Tibial nerve (tissue), 4 donors: ENCODE measurements around the gene MC5R. TPM values are rescaled to one million over a fixed set of nuclear protein-coding genes. Genes with fewer than 3 reads are reported as not detected.
"Not testable (repeated sequence)": the region's sequence is repeated elsewhere in the genome, so short reads cannot be mapped to it uniquely, and the experiment has no call there.

Experiments used
- DNase-seq, 2 donors: peaks; one replicate each; pipeline ENCODE4 v3.0.0-alpha.2; 2019; ENCODE audit warnings: low spot score in 2 of 2
- H3K27ac ChIP-seq, 4 donors: fragments of 200-600 bp; sonication (generic) in 3 of 4; one replicate each; pipeline ENCODE4 v1.5.1; 2017 to 2019; ENCODE audit warnings: mild to moderate bottlenecking in 1 of 4
- H3K27me3 ChIP-seq, 2 donors: fragments of 200-600 bp; sonication (generic) in 1 of 2; one replicate each; pipeline versions ENCODE4 v1.5.1 to v1.6.0; 2017 to 2019
- H3K36me3 ChIP-seq, 3 donors: fragments of 200-600 bp; sonication (generic); one replicate each; pipeline ENCODE4 v1.5.1; 2018 to 2019
- H3K4me1 ChIP-seq, 4 donors: fragments of 200-600 bp; sonication (generic) in 3 of 4; one replicate each; pipeline ENCODE4 v1.5.1; 2017 to 2019
- H3K4me3 ChIP-seq, 4 donors: fragments of 200-600 bp; sonication (generic) in 3 of 4; one replicate each; pipeline ENCODE4 v1.5.1; 2017 to 2019; ENCODE audit warnings: mild to moderate bottlenecking in 1 of 4, moderate library complexity in 1 of 4
- H3K9me3 ChIP-seq, 4 donors: fragments of 200-600 bp; sonication (generic) in 3 of 4; one replicate each; pipeline ENCODE4 v1.5.1; 2017 to 2019
- EP300 ChIP-seq, 2 donors: sonication (generic); formaldehyde crosslinking; IDR thresholded peaks; one replicate each; pipeline ENCODE4 v1.6.1; 2017; ENCODE audit warnings: antibody characterized with exemption in 2 of 2, mild to moderate bottlenecking in 1 of 2
- POLR2A ChIP-seq, 2 donors: fragments of 450-650 bp; IDR thresholded peaks; one replicate each; pipeline ENCODE4 v1.6.1; 2017; ENCODE audit warnings: antibody characterized with exemption in 2 of 2, mild to moderate bottlenecking in 2 of 2, moderate library complexity in 2 of 2
- WGBS, 2 donors: methylation state at CpG; one replicate each; pipeline ENCODE4 v1.1.5; 2018; 5-methylcytosine and 5-hydroxymethylcytosine counted together
- total RNA-seq, 4 donors: library from RNA; depleted of rRNA; stranded (reverse); fragments of >200 nt; gene quantifications; one replicate each; pipeline ENCODE4 v1.1.0, GENCODE V29; 2016
- TF ChIP-seq, protein P1 (sequence below), 5 experiments: fragments of 200-600 bp in 3 of 5; fragments of 450-650 bp in 2 of 5; sonication (generic) in 3 of 5; IDR thresholded peaks; one replicate each; pipeline ENCODE4 v1.5.1; 2016 to 2019; ENCODE audit warnings: antibody characterized with exemption in 5 of 5, mild to moderate bottlenecking in 3 of 5, moderate library complexity in 2 of 5

MC5R gene
- total RNA-seq, 4 donors from 2014 or later = not detected

DNA sequence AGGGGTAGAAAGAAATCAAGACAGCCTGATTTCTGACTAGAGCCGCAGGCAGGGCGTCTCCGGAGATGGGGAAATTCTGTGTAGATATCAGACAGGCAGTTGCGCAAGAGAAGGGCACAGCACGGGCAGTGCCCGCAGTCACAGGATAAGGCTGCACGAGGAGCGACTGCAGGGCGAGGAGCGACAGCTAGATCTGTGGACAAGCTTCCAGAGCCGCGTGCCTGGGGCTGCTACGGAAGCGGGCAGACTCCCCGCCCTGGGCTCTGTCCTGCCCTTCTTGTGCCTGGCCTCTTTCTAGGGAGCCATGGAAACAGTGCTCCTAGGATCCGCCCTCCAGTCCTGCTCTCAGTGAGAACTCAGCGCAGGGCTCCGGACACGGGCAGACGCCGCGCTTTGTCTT lies 12.6 kb downstream of the MC5R start:
- no peaks in the 10 kb centered on the region for H3K9me3 ChIP-seq
- H3K27ac ChIP-seq = no peak overlapping the region
- no peaks in the 10 kb centered on the region for H3K36me3 ChIP-seq
- no peaks in the 10 kb centered on the region for H3K4me1 ChIP-seq
- TF ChIP-seq, protein P1, sequence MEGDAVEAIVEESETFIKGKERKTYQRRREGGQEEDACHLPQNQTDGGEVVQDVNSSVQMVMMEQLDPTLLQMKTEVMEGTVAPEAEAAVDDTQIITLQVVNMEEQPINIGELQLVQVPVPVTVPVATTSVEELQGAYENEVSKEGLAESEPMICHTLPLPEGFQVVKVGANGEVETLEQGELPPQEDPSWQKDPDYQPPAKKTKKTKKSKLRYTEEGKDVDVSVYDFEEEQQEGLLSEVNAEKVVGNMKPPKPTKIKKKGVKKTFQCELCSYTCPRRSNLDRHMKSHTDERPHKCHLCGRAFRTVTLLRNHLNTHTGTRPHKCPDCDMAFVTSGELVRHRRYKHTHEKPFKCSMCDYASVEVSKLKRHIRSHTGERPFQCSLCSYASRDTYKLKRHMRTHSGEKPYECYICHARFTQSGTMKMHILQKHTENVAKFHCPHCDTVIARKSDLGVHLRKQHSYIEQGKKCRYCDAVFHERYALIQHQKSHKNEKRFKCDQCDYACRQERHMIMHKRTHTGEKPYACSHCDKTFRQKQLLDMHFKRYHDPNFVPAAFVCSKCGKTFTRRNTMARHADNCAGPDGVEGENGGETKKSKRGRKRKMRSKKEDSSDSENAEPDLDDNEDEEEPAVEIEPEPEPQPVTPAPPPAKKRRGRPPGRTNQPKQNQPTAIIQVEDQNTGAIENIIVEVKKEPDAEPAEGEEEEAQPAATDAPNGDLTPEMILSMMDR (IDR thresholded peaks at IDR 0.05) = no peak
- TF ChIP-seq POLR2A (IDR thresholded peaks at IDR 0.05) (no peak), EP300 (IDR thresholded peaks at IDR 0.05) (no peak)
- 93 to 95% methylated on average over 22 of the region's 22 CpGs for WGBS, 2 donors
- DNase-seq = no peak
- H3K4me3 ChIP-seq = no peak overlapping the region
- no peaks in the 10 kb centered on the region for H3K27me3 ChIP-seq

DNA sequence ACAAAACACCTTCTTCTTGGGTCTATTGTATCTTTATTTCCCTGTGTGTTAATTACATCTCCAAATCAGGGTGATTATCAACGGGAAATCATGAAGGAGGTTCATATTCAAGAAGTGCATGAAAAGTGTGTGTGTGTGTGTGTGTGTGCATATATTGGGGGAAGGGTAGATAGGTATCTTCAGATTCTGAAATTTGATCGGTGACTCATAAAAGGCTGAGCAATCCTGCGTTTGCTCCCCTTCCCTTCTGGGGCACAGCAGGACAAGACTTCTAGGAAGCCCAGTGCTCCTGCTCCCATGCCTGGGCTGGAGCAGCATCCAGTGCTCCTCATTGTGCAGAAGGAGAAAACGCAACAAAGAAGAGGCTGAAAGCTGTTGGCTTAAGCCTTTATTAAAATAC lies 25.8 kb downstream of the MC5R start:
- no peak for DNase-seq
- Histone ChIP-seq H3K27me3 (no peaks in the 10 kb centered on the region), H3K4me3 (no peak overlapping the region), H3K36me3 (no peaks in the 10 kb centered on the region), H3K27ac (no peak overlapping the region), H3K4me1 (no peaks in the 10 kb centered on the region), H3K9me3 (peaks cover 0 to 26% (median 0%) of the 10 kb centered on the region in 4 donors)
- no peak for TF ChIP-seq POLR2A (IDR thresholded peaks at IDR 0.05)
- TF ChIP-seq EP300 (IDR thresholded peaks at IDR 0.05) = no peak
- TF ChIP-seq, protein P1 (IDR thresholded peaks at IDR 0.05) = no peak
- 85 to 93% methylated on average over 4 of the region's 4 CpGs for WGBS, 2 donors

DNA sequence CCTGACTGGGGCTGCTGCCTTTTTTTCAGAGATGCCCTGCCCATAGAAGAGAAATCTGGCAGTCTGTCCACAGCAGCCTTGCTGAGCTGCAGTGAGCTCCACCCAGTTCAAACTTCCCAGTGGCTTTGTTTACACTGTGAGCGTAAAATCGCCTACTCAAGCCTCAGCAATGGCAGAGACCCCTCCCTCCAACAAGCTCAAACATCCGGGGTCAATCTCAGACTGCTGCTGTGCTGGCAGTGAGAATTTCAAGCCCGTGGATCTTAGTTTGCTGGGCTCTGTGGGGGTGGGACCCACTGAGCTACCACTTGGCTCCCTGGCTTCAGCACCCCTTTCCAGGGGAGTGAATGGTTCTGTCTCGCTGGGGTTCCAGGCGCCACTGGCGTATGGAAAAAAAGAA lies 38.9 kb downstream of the MC5R start:
- not testable (repeated sequence) for DNase-seq, H3K27ac ChIP-seq, H3K4me3 ChIP-seq, H3K4me1 ChIP-seq, H3K36me3 ChIP-seq, H3K27me3 ChIP-seq
- H3K9me3 ChIP-seq = peaks cover 0 to 15% (median 0%) of the 10 kb centered on the region in 4 donors
- WGBS, 2 donors = 40 to 50% methylated on average over 7 of the region's 7 CpGs

DNA sequence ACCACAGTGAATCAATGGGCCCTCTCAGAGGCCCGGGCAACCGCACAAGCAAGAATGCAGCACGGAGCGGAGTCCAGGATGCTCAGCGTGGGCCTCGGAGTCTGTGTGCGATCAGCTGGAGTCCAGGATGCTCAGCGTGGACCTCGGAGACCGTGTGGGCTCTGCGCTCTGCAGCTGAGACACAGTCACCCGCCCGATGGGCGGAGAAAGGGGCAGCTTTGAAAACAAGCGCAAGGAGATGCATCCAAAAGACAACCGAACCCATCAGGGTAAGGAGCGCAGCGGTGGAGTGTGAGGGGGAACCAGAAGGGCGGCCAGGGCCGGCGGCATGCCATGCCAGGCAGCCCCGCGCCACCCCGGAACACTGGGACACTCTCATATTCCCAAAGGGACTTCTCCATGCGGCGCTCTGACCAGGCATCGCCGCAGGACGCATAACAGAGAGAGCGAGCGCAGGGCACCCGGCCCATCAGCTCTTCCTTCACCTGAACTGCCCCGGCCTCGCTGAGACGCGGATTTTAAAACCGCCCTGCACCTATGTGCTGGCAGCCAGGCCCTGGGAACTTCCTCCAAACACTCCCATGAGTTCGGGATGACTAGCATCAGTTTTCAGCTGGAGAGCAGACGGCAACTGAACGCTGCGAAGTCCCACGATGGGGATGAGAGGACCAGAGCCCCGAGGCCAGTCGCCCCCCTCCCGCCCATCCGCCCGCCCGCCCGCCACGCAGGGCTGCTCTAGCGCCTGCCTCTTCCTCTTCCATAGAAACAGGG lies 44.7 kb downstream of the MC5R start:
- H3K36me3 ChIP-seq = no peaks in the 10 kb centered on the region
- H3K27ac ChIP-seq = no peak overlapping the region
- H3K27me3 ChIP-seq = no peaks in the 10 kb centered on the region
- 3% methylated on average over 44 to 49 of the region's 51 CpGs for WGBS, 2 donors
- DNase-seq = no peak
- TF ChIP-seq EP300 (IDR thresholded peaks at IDR 0.05) (no peak), POLR2A (IDR thresholded peaks at IDR 0.05) (no peak)
- TF ChIP-seq, protein P1 (IDR thresholded peaks at IDR 0.05) = no peak
- peaks cover 0 to 8% (median 0%) of the 10 kb centered on the region in 4 donors for H3K4me1 ChIP-seq
- H3K9me3 ChIP-seq = no peaks in the 10 kb centered on the region
- H3K4me3 ChIP-seq = no peak overlapping the region

DNA sequence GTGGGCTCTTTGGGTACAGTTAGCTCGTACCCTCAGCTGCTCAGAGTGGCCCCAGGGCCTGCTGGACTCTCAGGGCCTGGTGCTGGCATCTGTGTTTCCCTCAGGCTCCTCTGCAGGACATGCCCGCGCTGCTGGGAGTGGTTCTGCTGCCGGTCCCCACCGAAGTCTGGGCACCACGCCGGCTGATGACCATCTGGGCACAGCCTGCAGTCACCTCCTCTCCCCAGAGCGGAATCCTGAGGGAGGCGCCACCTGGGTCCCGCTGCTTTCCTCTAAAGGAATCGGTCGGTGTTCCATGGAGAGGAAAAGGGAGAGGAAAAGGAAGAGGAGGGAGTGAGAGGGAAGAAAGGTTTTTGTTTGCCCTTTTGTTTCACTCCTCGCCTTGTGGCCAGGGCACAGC lies 47.8 kb downstream of the MC5R start:
- Histone ChIP-seq H3K4me1 (peaks cover 0 to 8% (median 0%) of the 10 kb centered on the region in 4 donors), H3K4me3 (no peak overlapping the region), H3K27me3 (no peaks in the 10 kb centered on the region), H3K27ac (no peak overlapping the region), H3K9me3 (no peaks in the 10 kb centered on the region), H3K36me3 (no peaks in the 10 kb centered on the region)
- TF ChIP-seq, protein P1 (IDR thresholded peaks at IDR 0.05) = no peak
- no peak for TF ChIP-seq EP300 (IDR thresholded peaks at IDR 0.05)
- TF ChIP-seq POLR2A (IDR thresholded peaks at IDR 0.05) = no peak
- WGBS, 2 donors = 40 to 65% methylated on average over 13 of the region's 13 CpGs
- DNase-seq = no peak
